GM12891 (cell line): ENCODE measurements around the gene JAG1.

ENCODE experiments used
- DNase-seq: peaks from one replicate; pipeline ENCODE4 v3.0.0; 2011; ENCODE audit warnings: low spot score; ENCODE audit not compliant: insufficient read length
- FAIRE-seq: peaks from 2 replicates; lab custom pipeline; 2011; peaks lifted over from hg19 to GRCh38; lab: Jason Lieb, UNC
- PAX5 ChIP-seq: IDR thresholded peaks from 2 replicates; pipeline ENCODE4 v1.6.1; 2011; ENCODE audit warnings: low read length, moderate library complexity, mild to moderate bottlenecking; ENCODE audit not compliant: insufficient read depth, severe bottlenecking
- POLR2A ChIP-seq: IDR thresholded peaks from 2 replicates; pipeline ENCODE4 v1.6.1; 2011; ENCODE audit warnings: low read depth, low read length, control low read depth
- POLR2AphosphoS5 ChIP-seq: IDR thresholded peaks from 2 replicates; pipeline ENCODE4 v1.6.1; 2011; ENCODE audit warnings: low read depth, low read length, control low read depth
- POU2F2 ChIP-seq: IDR thresholded peaks from 2 replicates; pipeline ENCODE4 v1.6.1; 2011; ENCODE audit warnings: low read depth, mild to moderate bottlenecking, control low read depth, low read length, moderate library complexity
- SPI1 ChIP-seq: IDR thresholded peaks from 2 replicates; pipeline ENCODE4 v1.6.1; 2011; ENCODE audit warnings: low read depth, low read length, control low read depth
- TAF1 ChIP-seq: IDR thresholded peaks from 2 replicates; pipeline ENCODE4 v1.6.1; 2011; ENCODE audit warnings: low read depth, low read length, control low read depth

The JAG1 gene

DNA sequence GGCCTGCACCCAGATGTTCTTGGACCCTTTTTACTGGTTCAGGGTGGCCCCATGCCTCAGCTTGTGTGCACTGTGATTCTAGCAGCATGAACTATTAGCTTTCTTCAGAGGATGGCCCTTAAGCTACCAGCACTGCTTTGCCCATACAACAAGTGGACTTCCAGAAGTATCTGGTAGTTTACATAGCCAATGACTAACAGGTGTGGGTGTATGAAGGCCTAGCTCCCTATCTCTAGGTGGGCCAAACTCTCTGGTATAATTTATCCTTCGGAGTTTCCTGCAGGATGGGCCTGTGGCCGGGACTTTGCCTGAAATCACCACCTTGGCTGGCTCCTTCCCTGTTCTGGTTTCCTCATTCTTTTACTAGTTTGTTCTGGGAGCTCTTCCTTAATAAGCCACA is 26.1 kb upstream of the JAG1 start:
- TF ChIP-seq POLR2AphosphoS5 (no peak), TAF1 (no peak), SPI1 (no peak), POLR2A (no peak), POU2F2 (no peak), PAX5 (no peak)
- DNase-seq = no peak
- no peak for FAIRE-seq

DNA sequence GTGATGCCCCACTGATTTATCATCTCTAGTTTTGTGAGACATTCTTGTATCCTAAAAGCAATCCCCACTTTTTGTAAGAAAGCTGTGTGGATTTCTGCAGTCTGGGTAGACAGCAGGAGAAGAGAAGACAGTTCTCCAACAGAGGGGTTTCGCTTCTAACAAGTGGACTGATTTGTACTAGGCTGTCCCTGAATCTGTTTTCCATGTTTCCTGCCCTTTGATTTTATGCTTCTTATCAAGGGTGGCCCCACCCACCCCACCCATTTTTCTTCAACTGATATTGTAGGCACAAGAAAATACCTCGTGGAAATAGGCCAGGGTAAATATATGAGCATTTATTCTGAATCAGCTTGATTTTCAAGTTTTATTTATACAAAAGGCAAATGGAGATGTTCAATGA is 25.7 kb upstream of the JAG1 start:
- FAIRE-seq (no peak), DNase-seq (no peak)
- TF ChIP-seq PAX5 (no peak), TAF1 (no peak), POLR2AphosphoS5 (no peak), POU2F2 (no peak), SPI1 (no peak), POLR2A (no peak)

DNA sequence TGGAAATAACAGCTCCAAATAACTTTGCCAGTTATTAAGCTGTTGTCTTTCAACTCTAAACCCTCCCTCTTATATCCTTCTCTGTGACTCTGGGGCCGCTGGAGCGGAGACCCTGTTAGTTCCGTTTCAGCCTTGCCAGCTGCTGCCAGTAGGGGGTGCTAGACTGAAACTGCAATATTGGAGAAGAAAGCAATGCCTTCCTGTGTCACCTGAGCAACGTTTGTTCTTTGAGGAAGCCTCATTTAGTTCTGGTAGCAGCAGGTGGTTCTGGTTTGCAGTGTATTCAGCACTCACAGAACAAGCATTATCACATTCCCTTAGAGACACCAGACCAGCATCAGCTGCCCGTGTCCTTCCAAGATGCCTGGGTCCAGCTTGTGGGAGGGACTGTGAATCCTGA is 22.9 kb upstream of the JAG1 start:
- no peak for DNase-seq
- FAIRE-seq = no peak
- no peak for TF ChIP-seq POLR2A
- TF ChIP-seq SPI1 = no peak
- no peak for TF ChIP-seq POU2F2
- no peak for TF ChIP-seq PAX5
- TF ChIP-seq TAF1 = no peak
- TF ChIP-seq POLR2AphosphoS5 = no peak

DNA sequence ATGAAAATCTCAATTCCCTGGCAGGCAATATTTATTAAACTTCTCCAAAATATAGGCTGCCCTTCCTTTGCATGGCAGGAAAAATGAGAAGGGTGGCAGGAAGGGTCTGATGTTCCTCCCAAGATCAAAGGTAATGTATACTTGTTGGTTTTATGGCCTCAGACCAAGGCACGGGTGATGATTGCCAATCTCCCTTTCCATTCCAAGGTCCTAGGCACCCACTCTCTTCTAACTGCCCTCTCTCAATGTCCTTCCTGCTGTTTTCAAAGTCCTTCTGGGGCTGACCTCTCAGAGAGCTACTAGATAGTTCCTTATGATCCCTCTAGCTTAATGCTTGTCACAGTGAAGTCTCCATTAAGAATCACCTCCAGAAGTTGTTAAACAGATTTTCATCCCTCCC is 15.6 kb upstream of the JAG1 start:
- no peak for FAIRE-seq
- DNase-seq = no peak
- TF ChIP-seq TAF1 (no peak), POLR2A (no peak), PAX5 (no peak), POU2F2 (no peak), POLR2AphosphoS5 (no peak), SPI1 (no peak)

GRCh38 chr20:10687895-10688294 is 14.1 kb upstream of the JAG1 start:
- TF ChIP-seq PAX5 (no peak), SPI1 (no peak), POLR2AphosphoS5 (no peak), POLR2A (no peak), TAF1 (no peak), POU2F2 (no peak)
- no peak for FAIRE-seq

GRCh38 chr20:10686356-10687133 is 12.7 kb upstream of the JAG1 start:
- no peak for TF ChIP-seq POU2F2
- TF ChIP-seq PAX5 = no peak
- no peak for TF ChIP-seq POLR2A
- no peak for TF ChIP-seq TAF1
- TF ChIP-seq POLR2AphosphoS5 = no peak
- TF ChIP-seq SPI1 = no peak
- no peak for FAIRE-seq
- no peak for DNase-seq

More at GRCh38 chr20:10687895-10688294, 14.1 kb upstream of the JAG1 start:
- DNase-seq = no peak

- DNase-seq (no peak), FAIRE-seq (no peak)
- TF ChIP-seq PAX5 = no peak
- no peak for TF ChIP-seq TAF1
- TF ChIP-seq POLR2A = no peak
- no peak for TF ChIP-seq POU2F2
- TF ChIP-seq SPI1 = no peak
- TF ChIP-seq POLR2AphosphoS5 = no peak
Observed at GRCh38 chr20:10683537-10683936, 9.7 kb upstream of the JAG1 start.

- FAIRE-seq = no peak
- TF ChIP-seq POU2F2 (no peak), TAF1 (no peak), POLR2A (no peak), SPI1 (no peak), PAX5 (no peak), POLR2AphosphoS5 (no peak)
- no peak for DNase-seq
Observed at GRCh38 chr20:10682939-10683338, 9.1 kb upstream of the JAG1 start.

- no peak for TF ChIP-seq TAF1
- TF ChIP-seq SPI1 = no peak
- TF ChIP-seq POLR2A = no peak
- no peak for TF ChIP-seq POU2F2
- no peak for TF ChIP-seq PAX5
- no peak for TF ChIP-seq POLR2AphosphoS5
- FAIRE-seq = no peak
- no peak for DNase-seq
Observed at GRCh38 chr20:10681494-10681893, 7.7 kb upstream of the JAG1 start.

- no peak for TF ChIP-seq TAF1
- no peak for TF ChIP-seq PAX5
- TF ChIP-seq SPI1 = no peak
- no peak for TF ChIP-seq POLR2A
- TF ChIP-seq POLR2AphosphoS5 = no peak
- no peak for DNase-seq
- FAIRE-seq = no peak
Observed at GRCh38 chr20:10680571-10680970, 6.8 kb upstream of the JAG1 start.
